H1 (cell line): Measurements from ENCODE around the gene ARID5A. TPM values are rescaled to one million over a fixed set of nuclear protein-coding genes. Genes with fewer than 3 reads are reported as not detected.

Source experiments
- HDAC2 ChIP-seq, 2 experiments: fragments of 300-600 bp in 1 of 2; sonication (generic) in 1 of 2; IDR thresholded peaks; 2 replicates each; pipeline ENCODE4 v1.6.1; 2011 to 2012; ENCODE audit warnings: low read depth in 2 of 2, low read length in 2 of 2, mild to moderate bottlenecking in 2 of 2, moderate library complexity in 2 of 2, borderline replicate concordance in 1 of 2, inconsistent platforms in 1 of 2
- JUND ChIP-seq: IDR thresholded peaks from 2 replicates; pipeline ENCODE4 v1.6.1; 2011; ENCODE audit warnings: mild to moderate bottlenecking, improper control_type of control experiment, low read length
- NANOG ChIP-seq: IDR thresholded peaks from 2 replicates; pipeline ENCODE4 v1.6.1; 2011; ENCODE audit warnings: low read length, low read depth, mild to moderate bottlenecking, inconsistent platforms; ENCODE audit not compliant: insufficient read depth, poor library complexity, severe bottlenecking
- SUZ12 ChIP-seq: fragments of 200-600 bp; sonication (generic); IDR thresholded peaks from 2 replicates; pipeline ENCODE4 v1.6.1; 2012; ENCODE audit warnings: mild to moderate bottlenecking, inconsistent platforms, low read length, moderate library complexity, mixed read lengths
- ZNF274 ChIP-seq: IDR thresholded peaks from 2 replicates; pipeline ENCODE4 v1.7.0; 2012; ENCODE audit warnings: low read length, borderline replicate concordance; ENCODE audit errors: extremely low read depth
- polyA plus RNA-seq, 7 experiments: library from polyadenylated mRNA; depleted of rRNA in 3 of 7; stranded (reverse) in 5 of 7; unstranded in 2 of 7; fragments of >200 nt in 5 of 7; fragments of 200-250 nt in 2 of 7; gene quantifications; 1 replicate in 5 of 7; 2 replicates in 1 of 7; 4 replicates in 1 of 7; pipeline versions ENCODE4 v1.2.1 to v1.2.3, GENCODE V29; 2011 to 2013; ENCODE audit warnings: missing spikeins in 2 of 7, mixed read lengths in 2 of 7
- total RNA-seq: library from RNA; stranded (reverse); fragmentation: NEBNext Ultra II Directional; extraction: Animal tissue kit (Norgen Biotek cat#: 25700); gene quantifications from 2 replicates; pipeline ENCODE4 v1.2.1, GENCODE V29; 2021
- TF ChIP-seq, protein P1 (sequence below), 3 experiments: IDR thresholded peaks; 1 replicate in 2 of 3; 2 replicates in 1 of 3; pipeline versions ENCODE4 v1.5.1 to v1.6.1; 2011; ENCODE audit warnings: low read length in 3 of 3, mild to moderate bottlenecking in 3 of 3, inconsistent platforms in 2 of 3, low read depth in 1 of 3, moderate library complexity in 1 of 3; ENCODE audit not compliant: insufficient read depth in 1 of 3; ENCODE audit errors: control extremely low read depth in 1 of 3

Gene ARID5A
- total and polyA plus RNA-seq, 2 of the 8 experiments (the other 6 are each of a cell fraction or from before 2014, with no cell fraction given): 3.3 to 5.3 TPM

DNA sequence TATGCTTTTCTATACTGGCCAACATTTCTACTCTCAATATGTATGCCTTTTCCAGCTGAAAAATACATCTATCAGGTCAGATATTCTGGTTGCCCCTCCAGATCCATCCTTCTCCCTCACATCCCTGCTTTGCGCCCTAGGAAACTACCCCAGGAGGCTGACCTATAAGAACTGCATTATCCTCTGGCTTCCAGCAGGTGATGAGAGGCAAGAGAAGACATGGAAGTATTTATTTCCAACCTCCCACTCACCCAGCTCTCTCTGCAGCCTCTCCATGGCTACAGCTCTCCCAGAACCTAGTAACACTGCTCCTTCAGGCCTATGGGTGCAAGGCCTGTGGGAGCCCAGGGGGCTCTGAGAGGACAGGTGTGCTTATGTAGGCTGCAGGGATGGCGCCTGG, 42.9 kb downstream of the ARID5A start (continued):
- TF ChIP-seq ZNF274: no peak
- TF ChIP-seq SUZ12: no peak
- no peak for TF ChIP-seq HDAC2 (IDR thresholded peaks at IDR 0.05; ENCODE audit: borderline replicate concordance in 1 of 2, low read depth in 2 of 2, low read length in 2 of 2)
- TF ChIP-seq, protein P1, sequence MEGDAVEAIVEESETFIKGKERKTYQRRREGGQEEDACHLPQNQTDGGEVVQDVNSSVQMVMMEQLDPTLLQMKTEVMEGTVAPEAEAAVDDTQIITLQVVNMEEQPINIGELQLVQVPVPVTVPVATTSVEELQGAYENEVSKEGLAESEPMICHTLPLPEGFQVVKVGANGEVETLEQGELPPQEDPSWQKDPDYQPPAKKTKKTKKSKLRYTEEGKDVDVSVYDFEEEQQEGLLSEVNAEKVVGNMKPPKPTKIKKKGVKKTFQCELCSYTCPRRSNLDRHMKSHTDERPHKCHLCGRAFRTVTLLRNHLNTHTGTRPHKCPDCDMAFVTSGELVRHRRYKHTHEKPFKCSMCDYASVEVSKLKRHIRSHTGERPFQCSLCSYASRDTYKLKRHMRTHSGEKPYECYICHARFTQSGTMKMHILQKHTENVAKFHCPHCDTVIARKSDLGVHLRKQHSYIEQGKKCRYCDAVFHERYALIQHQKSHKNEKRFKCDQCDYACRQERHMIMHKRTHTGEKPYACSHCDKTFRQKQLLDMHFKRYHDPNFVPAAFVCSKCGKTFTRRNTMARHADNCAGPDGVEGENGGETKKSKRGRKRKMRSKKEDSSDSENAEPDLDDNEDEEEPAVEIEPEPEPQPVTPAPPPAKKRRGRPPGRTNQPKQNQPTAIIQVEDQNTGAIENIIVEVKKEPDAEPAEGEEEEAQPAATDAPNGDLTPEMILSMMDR (IDR thresholded peaks at IDR 0.05; ENCODE audit: control extremely low read depth in 1 of 3, insufficient read depth in 1 of 3, low read depth in 1 of 3, low read length in 3 of 3): peak in 1 of 3 experiments; percentile 8; a peak in 1 of 4 replicates
- no peak for TF ChIP-seq JUND
- TF ChIP-seq NANOG: no peak
